Transverse colon (tissue), 4 donors: ENCODE measurements around the gene PTPRG. TPM values are rescaled to one million over a fixed set of nuclear protein-coding genes. Genes with fewer than 3 reads are reported as not detected.
"Not testable (repeated sequence)": the region's sequence is repeated elsewhere in the genome, so short reads cannot be mapped to it uniquely, and the experiment has no call there.

Experiments
- DNase-seq: peaks from one replicate; pipeline ENCODE4 v3.0.0-alpha.2; 2019
- H3K27ac ChIP-seq, 4 donors: fragments of 200-600 bp; sonication (generic); 2 replicates each; pipeline ENCODE4 v1.5.1; 2016 to 2018; ENCODE audit warnings: inconsistent platforms in 4 of 4
- H3K27me3 ChIP-seq: fragments of 200-600 bp; sonication (generic); 2 replicates; pipeline ENCODE4 v1.5.1; 2017; ENCODE audit warnings: inconsistent platforms
- H3K36me3 ChIP-seq, 4 donors: fragments of 200-600 bp; sonication (generic); 2 replicates each; pipeline ENCODE4 v1.5.1; 2017 to 2019; ENCODE audit warnings: inconsistent platforms in 4 of 4
- H3K4me1 ChIP-seq, 4 donors: fragments of 200-600 bp; sonication (generic); 2 replicates each; pipeline ENCODE4 v1.5.1; 2017 to 2020; ENCODE audit warnings: inconsistent platforms in 4 of 4
- H3K4me3 ChIP-seq, 4 donors: fragments of 200-600 bp; sonication (generic); 1 replicate in 1 of 4; 2 replicates in 3 of 4; pipeline versions ENCODE4 v1.5.1 to v1.6.1; 2017 to 2019; ENCODE audit warnings: inconsistent platforms in 4 of 4
- H3K9me3 ChIP-seq, 2 donors: fragments of 200-600 bp; sonication (generic); 2 replicates each; pipeline ENCODE4 v1.5.1; 2017 to 2019; ENCODE audit warnings: inconsistent platforms in 2 of 2
- EP300 ChIP-seq: sonication (generic); formaldehyde crosslinking; IDR thresholded peaks from one replicate; pipeline ENCODE4 v1.6.1; 2017; ENCODE audit warnings: antibody characterized with exemption, low read depth
- POLR2A ChIP-seq: fragments of 450-650 bp; IDR thresholded peaks from one replicate; pipeline ENCODE4 v1.6.1; 2016; ENCODE audit warnings: antibody characterized with exemption, mild to moderate bottlenecking, moderate library complexity
- POLR2AphosphoS5 ChIP-seq, 3 donors: sonication (generic); formaldehyde crosslinking; IDR thresholded peaks; one replicate each; pipeline ENCODE4 v1.6.1; 2016; ENCODE audit warnings: antibody characterized with exemption in 3 of 3
- WGBS, 2 donors: methylation state at CpG; one replicate each; pipeline ENCODE4 v1.1.5; 2018; ENCODE audit warnings: low coverage in 1 of 2; 5-methylcytosine and 5-hydroxymethylcytosine counted together
- in situ Hi-C, 4 donors: fragments of 200-750 bp; cut with MboI; loops; one replicate each; pipeline versions ENCODE4 v1.15.0 to v1.15.1; 2017; ENCODE audit warnings: low sequenced_read_pairs in 3 of 4, low pct_ligation_motif_present in 1 of 4, low pct_unique_long_range_greater_than_20kb in 1 of 4
- intact Hi-C: fragments of 100-400 bp; cut with DNase I; formaldehyde crosslinking; loops from one replicate; pipeline ENCODE4 v1.15.1; 2023; ENCODE audit warnings: low total_unique reads
- total RNA-seq, 4 donors: library from RNA; depleted of rRNA; stranded (reverse); fragments of >200 nt; gene quantifications; one replicate each; pipeline ENCODE4 v1.1.0, GENCODE V29; 2016
- TF ChIP-seq, protein P1 (sequence below), 5 experiments: fragments of 200-600 bp in 3 of 5; fragments of 450-650 bp in 2 of 5; sonication (generic) in 3 of 5; IDR thresholded peaks; 1 replicate in 2 of 5; 2 replicates in 3 of 5; pipeline ENCODE4 v1.5.1; 2016 to 2017; ENCODE audit warnings: antibody characterized with exemption in 5 of 5, inconsistent platforms in 3 of 5, mild to moderate bottlenecking in 2 of 5, moderate library complexity in 1 of 5

PTPRG gene
- total RNA-seq, 4 donors from 2014 or later, result 29.2 to 83.4 (median 41.6) TPM

GRCh38 chr3:61697301-61697700 is 135.9 kb downstream of the PTPRG start:
- no peak overlapping the region for H3K4me3 ChIP-seq
- in situ Hi-C loops, result no loop called here
- 75 to 80% methylated on average over 2 of the region's 2 CpGs for WGBS, 2 donors

DNA sequence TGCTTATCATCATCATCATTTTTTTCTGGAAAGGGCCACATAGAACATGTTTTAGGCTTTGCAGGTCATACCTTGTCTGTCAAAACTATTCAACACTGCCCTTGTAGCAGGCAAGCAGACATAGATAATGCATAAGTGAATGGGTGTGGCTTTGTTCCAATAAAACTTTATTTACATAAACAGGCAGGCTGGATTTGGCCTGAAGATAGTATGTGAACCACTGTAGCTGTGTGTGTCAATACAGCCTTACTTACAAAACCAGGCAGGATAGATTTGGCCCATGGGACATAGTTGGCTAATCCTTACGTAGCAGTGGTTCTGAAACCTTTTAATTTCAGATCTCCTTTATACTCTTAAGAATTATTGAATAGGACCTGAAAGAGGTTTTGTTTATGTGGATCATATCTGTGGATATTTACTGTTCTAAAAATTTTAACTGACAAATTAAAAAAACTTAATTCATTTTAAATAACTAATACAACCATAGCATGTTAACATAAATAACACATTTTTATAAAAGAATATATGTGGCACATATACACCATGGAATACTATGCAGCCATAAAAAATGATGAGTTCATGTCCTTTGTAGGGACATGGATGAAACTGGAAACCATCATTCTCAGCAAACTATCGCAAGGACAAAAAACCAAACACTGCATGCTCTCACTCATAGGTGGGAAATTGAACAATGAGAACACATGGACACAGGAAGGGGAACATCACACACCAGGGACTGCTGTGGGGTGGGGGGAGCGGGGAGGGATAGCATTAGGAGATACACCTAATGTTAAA is 137.1 kb downstream of the PTPRG start:
- DNase-seq, H3K4me3 ChIP-seq, H3K27me3 ChIP-seq, H3K36me3 ChIP-seq, H3K9me3 ChIP-seq, H3K27ac ChIP-seq, in situ Hi-C loops, intact Hi-C loops: not testable (repeated sequence)
- H3K4me1 ChIP-seq, result peaks cover 0 to 17% (median 0%) of the 10 kb centered on the region in 4 donors
- WGBS, 2 donors, result 89 to 94% methylated on average over 3 of the region's 3 CpGs

More at GRCh38 chr3:61697301-61697700, 135.9 kb downstream of the PTPRG start:
- Histone ChIP-seq H3K27ac (no peak overlapping the region), H3K27me3 (no peaks in the 10 kb centered on the region), H3K4me1 (peaks cover 0 to 17% (median 0%) of the 10 kb centered on the region in 4 donors), H3K36me3 (no peaks in the 10 kb centered on the region), H3K9me3 (no peaks in the 10 kb centered on the region)
- intact Hi-C loops, result no loop called here
- DNase-seq, result no peak
- TF ChIP-seq POLR2A (no peak), POLR2AphosphoS5 (IDR thresholded peaks at IDR 0.05) (no peak), EP300 (no peak)
- TF ChIP-seq, protein P1, sequence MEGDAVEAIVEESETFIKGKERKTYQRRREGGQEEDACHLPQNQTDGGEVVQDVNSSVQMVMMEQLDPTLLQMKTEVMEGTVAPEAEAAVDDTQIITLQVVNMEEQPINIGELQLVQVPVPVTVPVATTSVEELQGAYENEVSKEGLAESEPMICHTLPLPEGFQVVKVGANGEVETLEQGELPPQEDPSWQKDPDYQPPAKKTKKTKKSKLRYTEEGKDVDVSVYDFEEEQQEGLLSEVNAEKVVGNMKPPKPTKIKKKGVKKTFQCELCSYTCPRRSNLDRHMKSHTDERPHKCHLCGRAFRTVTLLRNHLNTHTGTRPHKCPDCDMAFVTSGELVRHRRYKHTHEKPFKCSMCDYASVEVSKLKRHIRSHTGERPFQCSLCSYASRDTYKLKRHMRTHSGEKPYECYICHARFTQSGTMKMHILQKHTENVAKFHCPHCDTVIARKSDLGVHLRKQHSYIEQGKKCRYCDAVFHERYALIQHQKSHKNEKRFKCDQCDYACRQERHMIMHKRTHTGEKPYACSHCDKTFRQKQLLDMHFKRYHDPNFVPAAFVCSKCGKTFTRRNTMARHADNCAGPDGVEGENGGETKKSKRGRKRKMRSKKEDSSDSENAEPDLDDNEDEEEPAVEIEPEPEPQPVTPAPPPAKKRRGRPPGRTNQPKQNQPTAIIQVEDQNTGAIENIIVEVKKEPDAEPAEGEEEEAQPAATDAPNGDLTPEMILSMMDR (IDR thresholded peaks at IDR 0.05), result no peak

DNA sequence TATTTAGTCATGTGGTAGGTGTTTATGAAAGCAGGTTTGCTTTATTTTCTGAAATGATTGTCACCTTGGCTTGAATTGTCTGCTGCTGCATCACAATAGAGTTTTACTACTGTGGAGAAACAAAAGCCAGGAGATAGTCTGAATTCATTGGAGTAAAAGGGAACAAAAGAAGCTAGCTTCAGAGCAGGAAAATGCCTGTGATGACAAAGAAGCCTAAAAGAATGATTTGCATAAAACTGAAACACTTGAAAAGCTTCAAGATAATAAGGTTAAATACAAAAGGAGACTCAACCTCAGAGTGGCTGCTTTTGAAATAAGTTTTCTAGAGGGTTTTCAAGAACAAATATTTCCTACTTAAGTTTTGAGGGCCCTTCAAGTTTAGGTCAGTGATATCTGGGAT is 138.3 kb downstream of the PTPRG start:
- H3K4me3 ChIP-seq, result no peak overlapping the region
- intact Hi-C loops (no loop called here), in situ Hi-C loops (no loop called here)
- no peaks in the 10 kb centered on the region for H3K36me3 ChIP-seq
- no peak overlapping the region for H3K27ac ChIP-seq
- peaks cover 0 to 17% (median 0%) of the 10 kb centered on the region in 4 donors for H3K4me1 ChIP-seq
- no peaks in the 10 kb centered on the region for H3K9me3 ChIP-seq
- TF ChIP-seq EP300 (no peak), POLR2A (no peak), POLR2AphosphoS5 (IDR thresholded peaks at IDR 0.05) (no peak)
- TF ChIP-seq, protein P1 (IDR thresholded peaks at IDR 0.05), result no peak
- no peaks in the 10 kb centered on the region for H3K27me3 ChIP-seq
- no peak for DNase-seq

- WGBS, 2 donors, result 53% methylated on average over 1 of the region's 1 CpG; no CpG with 5 or more reads in 1 of the 2 donors
- no peaks in the 10 kb centered on the region for H3K27me3 ChIP-seq
- intact Hi-C loops (no loop called here), in situ Hi-C loops (no loop called here)
- no peaks in the 10 kb centered on the region for H3K9me3 ChIP-seq
- H3K27ac ChIP-seq, result no peak overlapping the region
- H3K4me1 ChIP-seq, result peaks cover 0 to 17% (median 0%) of the 10 kb centered on the region in 4 donors
- TF ChIP-seq EP300 (no peak), POLR2AphosphoS5 (IDR thresholded peaks at IDR 0.05) (no peak), POLR2A (no peak)
- TF ChIP-seq, protein P1 (IDR thresholded peaks at IDR 0.05), result no peak
- no peak overlapping the region for H3K4me3 ChIP-seq
- no peak for DNase-seq
- H3K36me3 ChIP-seq, result no peaks in the 10 kb centered on the region
Observed at GRCh38 chr3:61701011-61701410, 139.6 kb downstream of the PTPRG start.
